GM18909 (cell line): ENCODE measurements around the gene YIF1B.

Experiments used
- ATAC-seq: cut with Tn5 transposase; IDR thresholded peaks from one replicate; pipeline ENCODE4 v1.9.1; 2021; ENCODE audit warnings: mild to moderate bottlenecking; ENCODE audit not compliant: unreplicated experiment, poor library complexity

The YIF1B gene

DNA sequence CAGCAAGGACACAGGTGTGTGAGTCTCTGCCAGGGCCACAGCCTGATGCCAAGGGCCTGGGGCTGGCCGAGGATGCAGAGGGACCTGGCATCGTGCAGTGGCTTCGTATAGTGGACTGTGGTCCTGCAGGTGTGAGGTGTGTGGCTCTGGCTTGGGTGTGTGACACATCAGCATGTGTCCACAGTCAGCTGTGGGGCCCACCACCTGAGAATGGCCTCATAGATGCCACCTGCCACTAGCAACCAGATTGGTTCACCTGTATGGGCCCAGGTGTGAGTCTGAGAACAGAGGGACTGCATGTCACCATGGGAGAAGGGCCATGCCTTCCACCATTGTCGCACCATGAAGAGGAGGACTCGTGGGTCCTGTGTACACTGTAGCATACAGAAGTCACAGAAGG is 62.0 kb downstream of the YIF1B start:
- no peak for ATAC-seq
